Gastrocnemius medialis (tissue), 4 donors: ENCODE results near the gene CST4. TPM values are rescaled to one million over a fixed set of nuclear protein-coding genes. Genes with fewer than 3 reads are reported as not detected.
"Not testable (repeated sequence)": the region's sequence is repeated elsewhere in the genome, so short reads cannot be mapped to it uniquely, and the experiment has no call there.

Source experiments
- ATAC-seq, 2 donors: fragments of 150-250 bp; one replicate each; pipeline ENCODE4 v1.9.1; 2016
- DNase-seq, 2 donors: peaks; one replicate each; pipeline ENCODE4 v3.0.0-alpha.2; 2019
- H3K27ac ChIP-seq, 4 donors: fragments of 200-600 bp; sonication (generic); 1 replicate in 1 of 4; 2 replicates in 3 of 4; pipeline ENCODE4 v1.5.1; 2016 to 2018; ENCODE audit warnings: mild to moderate bottlenecking in 2 of 4, moderate library complexity in 1 of 4
- H3K27me3 ChIP-seq, 3 donors: fragments of 200-600 bp; sonication (generic) in 2 of 3; 1 replicate in 1 of 3; 2 replicates in 2 of 3; pipeline versions ENCODE4 v1.5.1 to v1.6.0; 2016 to 2019; ENCODE audit warnings: mild to moderate bottlenecking in 1 of 3, moderate library complexity in 1 of 3
- H3K36me3 ChIP-seq, 2 donors: fragments of 200-600 bp; sonication (generic) in 1 of 2; one replicate each; pipeline ENCODE4 v1.5.1; 2017 to 2018
- H3K4me1 ChIP-seq, 2 donors: fragments of 200-600 bp; sonication (generic) in 1 of 2; one replicate each; pipeline ENCODE4 v1.5.1; 2016 to 2017; ENCODE audit warnings: mild to moderate bottlenecking in 2 of 2
- H3K4me3 ChIP-seq, 4 donors: fragments of 200-600 bp; sonication (generic) in 3 of 4; 1 replicate in 1 of 4; 2 replicates in 3 of 4; pipeline ENCODE4 v1.5.1; 2016 to 2019; ENCODE audit warnings: mild to moderate bottlenecking in 2 of 4
- H3K9me3 ChIP-seq, 3 donors: fragments of 200-600 bp; sonication (generic) in 2 of 3; 1 replicate in 1 of 3; 2 replicates in 2 of 3; pipeline ENCODE4 v1.5.1; 2016 to 2019
- CTCF ChIP-seq, 5 experiments: fragments of 450-650 bp in 3 of 5; fragments of 200-600 bp in 2 of 5; sonication (generic) in 2 of 5; IDR thresholded peaks in 4 of 5; conservative IDR thresholded peaks in 1 of 5; 1 replicate in 4 of 5; 2 replicates in 1 of 5; pipeline ENCODE4 v1.5.1; 2016 to 2019; ENCODE audit warnings: antibody characterized with exemption in 5 of 5, mild to moderate bottlenecking in 3 of 5, moderate library complexity in 3 of 5
- POLR2A ChIP-seq, 2 donors: fragments of 450-650 bp; IDR thresholded peaks; one replicate each; pipeline ENCODE4 v1.6.1; 2017; ENCODE audit warnings: antibody characterized with exemption in 2 of 2, mild to moderate bottlenecking in 2 of 2, moderate library complexity in 2 of 2
- in situ Hi-C, 4 donors: fragments of 200-750 bp; cut with MboI; loops; one replicate each; pipeline versions ENCODE4 v1.15.0 to v1.8.0; 2017; ENCODE audit warnings: low sequenced_read_pairs in 4 of 4
- intact Hi-C: fragments of 100-400 bp; cut with DNase I; formaldehyde crosslinking; loops from one replicate; pipeline ENCODE4 v1.15.1; 2023; ENCODE audit warnings: low total_unique reads
- total RNA-seq, 4 donors: library from RNA; depleted of rRNA; stranded (reverse); fragments of >200 nt; gene quantifications; one replicate each; pipeline versions ENCODE4 v1.1.0 to v1.2.3, GENCODE V29; 2016

CST4 gene
- total RNA-seq, 4 donors from 2014 or later = not detected

DNA sequence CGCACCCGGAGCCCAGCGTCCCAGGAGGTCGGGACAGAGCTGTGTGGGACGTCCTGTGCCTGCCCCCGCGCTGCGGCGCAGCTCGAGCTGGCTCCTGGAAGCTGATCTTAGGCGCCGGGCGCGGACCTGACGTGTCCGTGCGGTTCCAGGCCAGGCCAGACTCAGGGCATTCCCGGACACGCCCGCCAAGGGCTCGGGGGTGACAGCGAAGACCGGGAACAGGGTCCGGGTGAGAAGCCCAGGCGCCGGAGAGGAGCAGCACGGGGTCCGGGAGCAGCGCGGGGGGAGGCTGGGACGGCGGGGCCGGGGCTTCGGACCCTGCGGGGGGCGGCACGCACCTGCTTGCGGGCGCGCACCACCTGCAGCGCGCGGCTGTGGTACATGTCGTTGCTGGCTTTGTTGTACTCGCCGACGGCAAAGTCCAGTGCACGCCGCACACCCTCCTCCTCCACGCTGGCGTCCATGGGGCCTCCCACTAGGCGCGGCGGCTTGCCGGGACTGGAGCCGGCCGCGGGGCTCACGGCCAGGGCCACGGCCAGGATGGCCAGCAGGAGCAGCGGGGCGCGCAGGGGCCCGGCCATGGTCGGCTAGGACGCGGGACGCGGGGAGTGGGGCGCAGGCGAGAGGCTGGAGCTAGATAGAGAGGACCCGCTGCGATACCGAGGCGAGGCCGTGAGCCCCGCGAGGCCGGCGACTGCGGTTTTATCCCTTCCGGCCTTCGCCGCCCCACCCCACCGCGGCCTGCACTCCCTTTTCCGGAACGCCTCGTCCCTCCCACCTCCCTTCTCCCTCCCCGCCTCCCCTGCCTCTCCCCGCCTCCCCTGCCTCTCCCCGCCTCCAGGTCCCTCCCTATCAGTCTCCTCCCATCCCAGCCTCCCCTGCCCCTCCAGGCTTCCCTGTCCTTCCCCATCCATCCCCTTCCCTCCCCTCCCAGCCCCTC, 51.3 kb downstream of the CST4 start, which contains the start of gene CST3:
Gene CST3, minus strand, starts transcription at position 674 of the 940 bp plus-strand sequence. Its CDS starts 93 bp downstream, at position 581.
- ATAC-seq (peak; percentile 31 to 32), DNase-seq (peak; percentile 94 to 97)
- Histone ChIP-seq H3K4me1 (peaks cover 58 to 67% of the 10 kb centered on the region in 2 donors), H3K27ac (peak within 1 kb of the TSS; percentile 96 to 100 (median 96)), H3K27me3 (no peaks in the 10 kb centered on the region), H3K4me3 (peak within 1 kb of the TSS; percentile 70 to 98 (median 83)), H3K36me3 (peaks cover 0 to 14% of the 10 kb centered on the region in 2 donors), H3K9me3 (no peaks in the 10 kb centered on the region)
- in situ Hi-C loops = loop anchor here (10.0 to 25.0 kb wide), 4 partner anchors 273 to 1425 kb away; partner anchors contain the start of genes ACSS1 (in 2 of the 4), GZF1 (in 2 of the 4) and APMAP (in 1 of the 4)
- intact Hi-C loops = loop anchor here (2.0 to 10.0 kb wide), 3 partner anchors 213 to 1415 kb away; partner anchors contain the start of gene NAPB
- TF ChIP-seq CTCF (IDR thresholded peaks at IDR 0.05 in 4 of 5, conservative IDR thresholded peaks at IDR 0.05 in 1 of 5) (peak in 1 of 5 experiments; percentile 18), POLR2A (IDR thresholded peaks at IDR 0.05) (peak; percentile 96)

- TF ChIP-seq POLR2A (IDR thresholded peaks at IDR 0.05) (no peak), CTCF (IDR thresholded peaks at IDR 0.05 in 4 of 5, conservative IDR thresholded peaks at IDR 0.05 in 1 of 5) (no peak)
- H3K9me3 ChIP-seq = no peaks in the 10 kb centered on the region
- peaks cover 53 to 67% of the 10 kb centered on the region in 2 donors for H3K4me1 ChIP-seq
- in situ Hi-C loops = loop anchor here (10.0 to 25.0 kb wide), 4 partner anchors 272 to 1425 kb away; partner anchors contain the start of genes ACSS1 (in 2 of the 4), GZF1 (in 2 of the 4) and APMAP (in 1 of the 4)
- intact Hi-C loops = loop anchor here (2.0 to 10.0 kb wide), 3 partner anchors 212 to 1415 kb away; partner anchors contain the start of gene NAPB
- H3K36me3 ChIP-seq = peaks cover 0 to 14% of the 10 kb centered on the region in 2 donors
- ATAC-seq (no peak), DNase-seq (no peak)
- H3K27me3 ChIP-seq = no peaks in the 10 kb centered on the region
- peak overlapping the region; percentile 70 to 98 (median 83) for H3K4me3 ChIP-seq
- H3K27ac ChIP-seq = peak overlapping the region; percentile 96 to 100 (median 96)
Measured at GRCh38 chr20:23636908-23637281, 51.9 kb downstream of the CST4 start.

DNA sequence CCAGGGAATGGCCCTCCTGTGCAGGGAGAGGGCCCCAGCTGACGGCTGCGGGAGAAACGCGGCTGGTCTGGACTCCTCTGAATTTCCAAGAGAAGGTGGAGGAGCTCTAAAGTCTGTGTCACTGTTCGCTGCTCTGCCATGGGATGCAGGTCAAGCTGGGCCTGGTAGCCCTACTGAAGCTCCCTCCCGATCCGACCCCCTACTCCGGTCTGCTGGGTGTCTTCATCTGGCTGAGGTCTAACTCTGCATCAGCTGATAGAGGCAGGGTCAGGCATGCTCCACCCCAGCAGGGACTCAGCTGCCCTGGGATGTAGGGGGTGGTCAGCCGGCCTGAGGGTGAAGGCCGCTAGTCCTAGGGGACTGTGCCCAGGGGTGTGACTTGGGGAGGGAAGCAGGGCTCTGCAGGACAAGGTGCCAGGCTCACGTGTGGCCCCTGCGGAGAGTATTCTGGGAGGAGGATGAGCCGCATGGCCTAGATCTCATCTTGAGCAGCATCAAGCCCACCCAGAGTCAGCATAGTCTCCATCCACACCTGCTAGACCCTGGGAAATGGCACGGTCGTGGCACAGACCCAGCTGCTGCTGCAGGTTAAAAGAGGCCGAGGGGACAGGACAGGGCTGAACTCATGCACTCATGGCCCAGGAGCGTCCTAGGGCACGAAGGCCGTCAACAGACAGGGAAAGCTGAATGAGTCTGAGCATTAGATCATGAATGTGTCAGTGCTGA, 52.5 kb downstream of the CST4 start:
- ATAC-seq (peak; percentile 10 to 14), DNase-seq (peak; percentile 72 to 82)
- TF ChIP-seq POLR2A (IDR thresholded peaks at IDR 0.05) (peak; percentile 50 to 61), CTCF (IDR thresholded peaks at IDR 0.05 in 4 of 5, conservative IDR thresholded peaks at IDR 0.05 in 1 of 5) (no peak)
- H3K4me1 ChIP-seq = peaks cover 48 to 62% of the 10 kb centered on the region in 2 donors
- H3K9me3 ChIP-seq = no peaks in the 10 kb centered on the region
- H3K27me3 ChIP-seq = no peaks in the 10 kb centered on the region
- peak overlapping the region; percentile 70 to 98 (median 83) for H3K4me3 ChIP-seq
- in situ Hi-C loops (loop anchor here (10.0 to 25.0 kb wide), 4 partner anchors 272 to 1426 kb away; partner anchors contain the start of genes ACSS1 (in 2 of the 4), GZF1 (in 2 of the 4) and APMAP (in 1 of the 4)), intact Hi-C loops (loop anchor here (2.0 to 10.0 kb wide), 3 partner anchors 212 to 1416 kb away; partner anchors contain the start of gene NAPB)
- peaks cover 0 to 14% of the 10 kb centered on the region in 2 donors for H3K36me3 ChIP-seq
- peak overlapping the region; percentile 96 to 100 (median 96) for H3K27ac ChIP-seq

DNA sequence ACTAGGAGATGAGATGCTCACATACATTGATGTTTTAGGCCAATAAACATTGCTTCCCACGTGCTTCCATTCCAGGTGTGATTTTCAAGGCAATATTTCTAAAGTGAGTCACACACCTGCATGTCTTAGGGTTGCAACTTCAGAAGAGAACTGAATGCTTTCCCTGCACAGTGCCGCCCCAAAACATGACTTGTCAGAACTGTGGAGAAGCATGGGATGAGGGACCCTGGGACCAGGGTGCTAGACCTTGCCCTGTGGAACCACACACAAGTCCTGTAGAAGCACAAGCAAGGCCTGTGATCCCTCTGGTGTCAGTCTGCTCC, 53.1 kb downstream of the CST4 start:
- ATAC-seq = peak; percentile 1
- H3K9me3 ChIP-seq, H3K27me3 ChIP-seq, DNase-seq: not testable (repeated sequence)
- intact Hi-C loops (loop anchor here (1.0 to 10.0 kb wide), 5 partner anchors 211 to 1417 kb away; partner anchors contain the start of gene NAPB), in situ Hi-C loops (loop anchor here (10.0 to 25.0 kb wide), 4 partner anchors 271 to 1427 kb away; partner anchors contain the start of genes ACSS1 (in 2 of the 4), GZF1 (in 2 of the 4) and APMAP (in 1 of the 4))
- Histone ChIP-seq H3K27ac (peak overlapping the region; percentile 96 to 100 (median 96)), H3K4me3 (peak overlapping the region; percentile 70 to 98 (median 83)), H3K4me1 (peaks cover 42 to 55% of the 10 kb centered on the region in 2 donors), H3K36me3 (peaks cover 0 to 14% of the 10 kb centered on the region in 2 donors)

Other genes starting within 250 kb of the CST4 start
- gene CSTL1, start 249.4 kb downstream of the CST4 start, total RNA-seq = not detected
- not detected for gene CST11, start 236.2 kb downstream of the CST4 start, total RNA-seq
- gene CST8, start 197.9 kb downstream of the CST4 start, total RNA-seq = not detected
- not detected for gene CST9L, start 120.6 kb downstream of the CST4 start, total RNA-seq
- not detected for gene CST9, start 83.1 kb downstream of the CST4 start, total RNA-seq
- gene CST3, start 51.1 kb downstream of the CST4 start, total RNA-seq = 1,000 to 10,000 TPM in 1 of 4 donors, 100 to 1,000 TPM in 3; 461 to 1,821 (median 697) TPM
- not detected for gene CST1, start 61.9 kb upstream of the CST4 start, total RNA-seq
- gene CST2, start 137.7 kb upstream of the CST4 start, total RNA-seq = not detected
- gene CST5, start 190.7 kb upstream of the CST4 start, total RNA-seq = not detected